Activated CD8-positive, alpha-beta memory T cell treated with anti-CD3 and anti-CD28 coated beads for 36 hours (primary cell): Measurements from ENCODE around the gene RBMXL3. TPM values are rescaled to one million over a fixed set of nuclear protein-coding genes. Genes with fewer than 3 reads are reported as not detected.
"Not testable (repeated sequence)": the region's sequence is repeated elsewhere in the genome, so short reads cannot be mapped to it uniquely, and the experiment has no call there.

Experiments used
- CTCF ChIA-PET: fragments of 350-600 bp; sonication (Branson Sonifier 250); formaldehyde crosslinking; loops from one replicate; lab custom pipeline; 2021; ENCODE audit warnings: antibody characterized with exemption; lab: Charles Lee
- POLR2A ChIA-PET: fragments of 350-600 bp; sonication (Branson Sonifier 250); formaldehyde crosslinking; loops from one replicate; lab custom pipeline; 2021; ENCODE audit warnings: antibody characterized with exemption; lab: Charles Lee
- total RNA-seq, 2 experiments: library from RNA; stranded (reverse); gene quantifications; one replicate each; pipeline ENCODE4 v1.2.3, GENCODE V29; 2021

The RBMXL3 gene
- not detected for total RNA-seq

DNA sequence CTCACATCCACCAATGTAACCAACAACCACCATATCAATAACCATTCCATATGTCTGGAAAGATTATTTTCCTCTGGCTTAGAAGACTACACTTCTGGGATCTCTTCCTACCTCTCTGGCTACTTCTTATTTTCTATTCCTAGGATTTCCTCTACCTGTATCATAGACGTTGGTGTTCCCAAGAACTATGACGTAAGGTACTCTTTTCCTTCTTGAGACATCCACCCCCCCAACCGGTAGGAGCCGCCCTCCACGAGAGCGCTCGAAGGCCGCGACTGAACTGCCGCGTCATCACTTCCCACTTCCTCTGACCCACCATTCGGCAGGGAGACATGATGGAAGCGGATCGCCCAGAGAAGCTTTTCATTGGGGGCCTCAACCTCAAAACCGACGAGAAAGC is at the start of gene RBMXL3:
Gene RBMXL3 (plus strand): TSS at position 301 of the 400 bp plus-strand sequence. CDS start 32 bp downstream, at position 333.
- POLR2A ChIA-PET = no interaction called here
- CTCF ChIA-PET = no interaction called here

DNA sequence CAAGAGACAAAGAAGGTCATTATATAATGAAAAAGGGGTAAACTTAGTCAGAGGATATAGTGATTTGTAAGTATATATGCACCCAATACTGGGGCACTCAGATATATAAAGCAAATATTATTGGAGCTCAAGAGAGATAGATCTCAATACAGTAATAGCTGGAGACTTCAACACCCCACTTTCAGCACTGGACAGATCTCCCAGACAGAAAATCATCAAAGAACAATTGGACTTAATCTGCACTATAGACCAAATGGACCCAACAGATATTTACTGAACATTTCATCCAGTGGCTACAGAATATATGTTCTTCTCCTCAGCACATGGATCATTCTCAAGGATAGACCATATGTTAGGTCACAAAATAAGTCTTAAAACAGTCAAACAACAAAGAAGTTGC is 47.2 kb upstream of the RBMXL3 start:
- POLR2A ChIA-PET = no interaction called here
- CTCF ChIA-PET = no interaction called here

DNA sequence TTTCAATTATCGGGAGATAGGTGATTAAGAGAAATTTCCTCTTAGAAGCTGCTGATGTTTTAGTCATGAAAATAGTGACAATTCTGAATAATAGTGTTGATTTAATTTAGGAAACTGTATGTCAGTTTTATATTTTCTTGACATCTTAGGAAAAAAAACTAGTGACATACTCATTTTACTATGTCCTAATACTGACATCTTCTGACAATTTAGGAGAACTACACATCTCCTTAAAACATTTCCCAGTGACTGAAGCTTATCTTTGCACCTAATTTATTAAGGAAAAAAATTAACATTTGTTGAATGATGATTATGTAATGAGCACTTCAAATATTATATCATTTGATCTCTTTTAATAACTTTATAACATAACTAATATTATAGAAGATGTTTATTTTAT is 42.0 kb upstream of the RBMXL3 start:
- ChIA-PET CTCF (no interaction called here), POLR2A (no interaction called here)

DNA sequence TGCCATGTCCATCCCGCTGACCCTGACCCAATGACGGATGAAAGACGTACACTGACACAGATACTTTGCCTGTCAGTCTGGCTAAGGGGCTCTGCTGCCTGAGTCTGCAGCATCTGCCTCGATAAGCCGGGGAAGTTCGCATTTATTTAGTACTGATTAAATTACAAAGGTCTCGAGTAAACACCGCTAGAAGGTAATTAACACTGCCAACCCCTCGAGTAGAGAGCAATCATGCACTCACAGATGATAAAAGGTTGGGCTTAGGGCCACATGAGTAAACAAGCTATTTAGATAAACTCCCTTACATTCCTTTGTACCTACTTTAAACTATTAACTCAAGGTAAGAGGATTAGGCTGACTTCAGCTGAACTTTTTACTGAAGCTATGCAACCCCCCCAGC is 16.0 kb upstream of the RBMXL3 start:
- CTCF ChIA-PET = no interaction called here
- POLR2A ChIA-PET = no interaction called here

DNA sequence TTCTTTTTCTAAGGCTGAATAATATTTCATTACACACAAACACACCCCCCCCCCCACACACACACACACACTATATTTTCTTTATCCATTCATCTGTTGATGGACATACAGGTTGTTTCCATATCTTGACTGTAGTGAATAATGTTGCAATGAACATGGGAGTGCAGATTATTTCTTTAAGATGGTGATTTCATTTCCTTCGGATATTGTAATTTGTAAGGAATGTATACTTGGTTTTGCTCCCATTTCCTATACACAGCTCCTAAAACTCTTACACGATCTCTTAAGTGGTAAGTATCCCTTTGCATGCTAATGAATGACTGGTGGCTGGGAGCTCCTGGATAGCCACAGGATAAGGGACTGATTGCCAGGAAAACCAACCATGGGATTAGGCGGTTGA is 14.7 kb upstream of the RBMXL3 start:
- POLR2A ChIA-PET = no interaction called here

DNA sequence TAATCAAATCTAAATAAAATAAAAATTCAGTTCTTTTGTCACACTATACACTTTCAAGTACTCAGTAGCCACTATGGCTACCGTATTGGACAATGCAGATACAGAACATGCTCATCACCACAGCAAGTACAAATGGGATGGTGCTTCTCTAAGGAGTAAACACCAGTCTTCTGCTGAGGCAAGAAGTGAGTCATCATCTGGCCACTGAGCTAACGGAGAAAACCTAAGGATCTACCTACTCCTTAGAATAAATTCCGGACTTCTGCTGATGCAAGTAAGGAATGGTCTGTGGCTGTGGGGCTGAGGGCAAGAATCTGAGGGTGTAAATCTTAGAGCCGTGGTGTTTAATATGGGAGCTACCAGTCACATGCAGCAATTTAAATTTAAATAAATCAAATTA is 11.3 kb upstream of the RBMXL3 start:
- POLR2A ChIA-PET = no interaction called here
- CTCF ChIA-PET = no interaction called here

More for the DNA sequence above, 14.7 kb upstream of the RBMXL3 start:
- CTCF ChIA-PET = no interaction called here

DNA sequence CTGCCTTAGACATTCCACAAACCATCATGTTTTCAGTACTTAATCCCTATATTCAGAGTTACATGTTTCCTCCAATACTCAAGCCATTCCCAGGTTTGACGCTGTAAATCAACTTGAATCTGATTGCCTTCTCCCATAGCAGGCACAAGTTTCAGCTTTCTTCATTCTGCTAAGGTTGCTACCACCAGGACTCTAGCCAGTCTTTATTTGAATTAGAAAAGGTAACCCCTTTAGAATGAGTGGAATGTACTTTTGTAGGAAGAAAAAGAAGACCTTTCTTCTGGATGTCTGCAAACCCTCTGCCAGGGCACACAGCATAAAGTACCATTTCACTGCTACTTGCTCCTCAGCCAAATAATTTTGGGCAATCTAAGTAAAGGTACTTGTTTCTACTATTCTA is 10.7 kb upstream of the RBMXL3 start:
- POLR2A ChIA-PET = no interaction called here
- CTCF ChIA-PET = no interaction called here

DNA sequence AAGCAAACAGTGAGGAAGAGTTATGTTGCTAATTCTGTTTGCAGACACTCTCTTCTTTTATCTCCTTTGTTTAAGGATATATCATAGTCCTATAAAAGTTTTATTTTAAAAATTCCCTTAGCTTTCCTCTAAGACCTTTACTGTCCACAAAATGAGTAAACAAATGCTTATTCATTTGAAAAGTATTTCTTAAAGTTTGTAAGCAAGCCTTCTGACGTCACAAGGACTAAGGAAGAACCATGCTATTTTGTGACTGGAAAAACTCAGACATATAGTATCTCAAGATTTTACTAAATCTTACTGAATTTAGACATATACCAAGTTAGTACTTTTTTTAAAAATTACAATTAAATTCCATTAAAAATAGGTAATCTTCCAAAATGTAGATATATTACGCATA is 5.2 kb upstream of the RBMXL3 start:
- ChIA-PET CTCF (no interaction called here), POLR2A (no interaction called here)

DNA sequence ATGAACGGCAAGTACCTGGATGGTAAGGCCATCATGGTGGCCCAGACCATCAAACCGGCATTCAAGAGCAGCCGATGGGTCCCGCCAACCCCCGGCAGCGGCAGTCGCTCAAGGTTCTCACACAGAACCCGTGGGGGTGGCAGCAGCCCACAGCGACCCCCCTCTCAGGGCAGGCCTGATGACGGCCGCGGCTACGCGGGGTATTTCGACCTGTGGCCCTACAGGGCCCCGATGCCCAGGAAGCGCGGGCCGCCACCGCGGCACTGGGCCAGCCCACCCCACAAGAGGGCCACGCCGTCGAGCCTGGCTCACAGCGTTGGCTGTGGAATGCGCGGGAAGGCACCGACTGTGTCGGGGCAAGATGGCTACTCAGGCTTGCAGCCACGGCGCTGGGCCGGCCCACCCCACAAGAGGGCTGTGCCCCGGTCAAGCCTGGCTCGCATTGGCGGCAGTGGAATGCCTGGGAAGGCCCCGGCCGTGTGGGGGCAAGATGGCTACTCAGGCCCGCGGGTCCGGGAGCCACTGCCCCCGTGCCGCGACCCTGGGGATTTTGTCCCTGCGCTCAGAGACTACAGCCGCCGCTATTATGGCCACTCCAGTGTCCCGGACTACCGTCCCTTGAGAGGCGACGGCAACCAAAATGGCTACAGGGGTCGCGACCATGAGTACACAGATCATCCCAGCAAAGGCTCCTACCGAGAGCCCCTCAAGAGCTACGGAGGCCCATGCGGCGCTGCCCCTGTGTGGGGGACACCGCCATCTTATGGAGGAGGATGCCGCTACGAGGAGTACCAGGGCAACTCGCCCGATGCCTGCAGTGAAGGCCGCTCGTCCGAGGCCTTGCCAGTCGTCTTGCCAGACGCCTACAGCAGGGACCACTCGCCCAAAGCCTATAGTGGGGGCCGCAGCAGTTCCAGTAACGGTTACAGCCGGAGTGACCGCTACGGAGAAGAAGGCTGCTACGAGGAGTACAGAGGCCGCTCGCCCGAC is 731 bp downstream of the RBMXL3 start:
- POLR2A ChIA-PET = no interaction called here
- CTCF ChIA-PET = no interaction called here

DNA sequence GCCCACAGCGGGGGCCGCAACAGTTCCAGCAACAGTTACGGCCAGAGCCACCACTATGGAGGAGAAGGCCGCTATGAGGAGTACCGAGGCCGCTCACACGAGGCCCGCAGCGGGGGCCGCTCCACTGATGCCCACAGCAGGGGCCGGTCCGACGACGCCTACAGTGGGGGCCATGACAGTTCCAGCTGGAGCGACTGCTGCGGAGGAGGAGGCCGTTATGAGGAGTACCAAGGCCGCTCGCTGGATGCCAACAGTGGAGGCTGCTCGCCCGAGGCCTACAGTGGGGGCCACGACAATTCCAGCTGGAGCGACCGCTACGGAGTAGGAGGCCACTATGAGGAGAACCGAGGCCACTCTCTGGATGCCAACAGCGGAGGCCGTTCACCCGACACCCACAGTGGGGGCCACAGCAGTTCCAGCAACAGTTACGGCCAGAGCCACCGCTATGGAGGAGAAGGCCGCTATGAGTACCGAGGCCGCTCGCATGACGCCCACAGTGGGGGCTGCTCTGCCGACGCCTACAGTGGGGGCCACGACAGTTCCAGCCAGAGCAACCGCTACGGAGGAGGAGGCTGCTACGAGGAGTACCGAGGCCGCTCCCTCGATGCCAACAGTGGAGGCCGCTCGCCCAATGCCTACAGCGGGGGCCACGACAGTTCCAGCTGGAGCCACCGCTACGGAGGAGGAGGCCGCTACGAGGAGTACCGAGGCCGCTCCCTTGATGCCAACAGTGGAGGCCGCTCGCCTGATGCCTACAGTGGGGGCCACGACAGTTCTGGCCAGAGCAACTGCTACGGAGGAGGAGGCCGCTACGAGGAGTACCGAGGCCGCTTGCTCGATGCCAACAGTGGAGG is 1.7 kb downstream of the RBMXL3 start:
- POLR2A ChIA-PET = no interaction called here

DNA sequence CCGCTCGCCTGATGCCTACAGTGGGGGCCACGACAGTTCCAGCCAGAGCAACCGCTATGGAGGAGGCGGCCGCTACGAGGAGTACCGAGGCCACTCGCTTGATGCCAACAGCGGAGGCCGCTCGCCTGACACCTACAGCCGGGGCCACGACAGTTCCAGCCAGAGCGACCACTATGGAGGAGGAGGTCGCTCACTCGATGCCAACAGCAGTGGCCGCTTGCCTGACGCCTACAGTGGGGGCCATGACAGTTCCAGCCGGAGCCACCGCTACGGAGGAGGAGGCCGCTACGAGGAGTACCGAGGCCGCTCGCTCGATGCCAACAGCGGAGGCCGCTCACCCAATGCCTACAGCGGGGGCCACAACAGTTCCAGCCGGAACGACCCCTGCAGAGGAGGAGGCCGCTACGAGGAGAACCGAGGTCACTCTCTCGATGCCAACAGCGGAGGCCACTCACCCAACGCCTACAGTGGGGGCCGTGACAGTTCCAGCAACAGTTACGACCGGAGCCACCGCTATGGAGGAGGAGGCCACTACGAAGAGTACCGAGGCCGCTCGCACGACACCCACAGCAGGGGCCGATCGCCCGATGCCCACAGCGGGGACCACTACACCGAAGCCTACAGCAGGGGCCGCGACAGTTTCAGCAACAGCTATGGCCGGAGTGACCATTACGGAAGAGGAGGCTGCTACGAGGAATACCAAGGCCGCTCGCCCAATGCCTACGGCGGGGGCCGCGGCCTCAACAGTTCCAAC is 2.5 kb downstream of the RBMXL3 start:
- CTCF ChIA-PET = no interaction called here
- POLR2A ChIA-PET = no interaction called here

More for the DNA sequence above, 1.7 kb downstream of the RBMXL3 start:
- CTCF ChIA-PET = no interaction called here

DNA sequence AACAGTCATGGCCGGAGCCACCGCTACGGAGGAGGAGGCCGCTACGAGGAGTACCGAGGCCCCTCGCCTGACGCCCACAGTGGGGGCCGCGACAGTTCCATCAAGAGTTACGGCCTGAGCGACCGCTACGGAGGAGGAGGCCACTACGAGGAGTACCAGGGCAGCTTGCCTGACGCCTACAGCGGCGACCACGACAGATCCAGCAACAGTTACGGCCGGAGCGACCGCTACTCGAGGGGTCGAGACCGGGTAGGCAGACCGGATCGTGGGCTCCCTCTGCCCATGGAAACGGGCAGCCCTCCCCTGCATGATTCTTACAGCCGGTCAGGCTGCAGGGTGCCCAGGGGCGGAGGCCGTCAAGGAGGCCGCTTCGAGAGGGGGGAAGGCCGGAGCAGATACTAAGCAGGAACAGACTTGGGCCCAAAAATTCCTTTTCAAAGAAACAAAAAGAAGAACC is 3.1 kb downstream of the RBMXL3 start:
- CTCF ChIA-PET = no interaction called here
- POLR2A ChIA-PET = no interaction called here

DNA sequence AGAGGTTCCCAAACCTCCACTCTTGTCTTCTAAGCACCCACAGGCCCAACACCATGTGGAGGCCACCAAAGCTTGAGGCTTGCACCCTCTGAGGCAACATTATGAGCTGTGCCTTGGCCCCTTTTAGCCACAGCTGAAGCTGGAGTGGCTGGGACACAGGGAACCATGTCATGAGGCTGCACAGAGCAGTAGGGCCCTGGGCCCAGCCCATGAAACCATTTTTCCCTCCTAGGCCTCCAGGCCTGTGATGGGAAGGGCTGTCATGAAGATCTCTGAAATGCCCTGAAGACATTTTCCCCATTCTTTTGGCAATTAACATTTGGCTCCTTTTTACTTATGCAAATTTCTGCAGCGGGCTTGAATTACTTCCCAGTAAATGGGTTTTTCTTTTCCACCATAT is 14.8 kb downstream of the RBMXL3 start:
- ChIA-PET POLR2A (no interaction called here), CTCF (no interaction called here)

DNA sequence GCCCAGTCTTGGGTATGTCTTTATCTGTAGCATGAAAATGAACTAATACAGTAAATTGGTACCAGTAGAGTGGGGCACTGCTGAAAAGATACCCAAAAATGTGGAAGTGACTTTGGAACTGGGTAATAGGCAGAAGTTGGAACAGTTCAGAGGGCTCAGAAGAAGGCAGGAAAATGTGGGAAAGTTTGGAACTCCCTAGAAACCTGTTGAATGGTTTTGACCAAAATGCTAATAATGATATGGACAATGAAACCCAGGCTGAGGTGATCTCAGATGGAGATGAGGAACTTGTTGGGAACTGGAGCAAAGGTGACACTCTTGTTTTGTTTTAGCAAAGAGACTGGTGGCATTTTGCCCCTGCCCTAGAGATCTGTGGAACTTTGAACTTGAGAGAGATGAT is 20.3 kb downstream of the RBMXL3 start:
- CTCF ChIA-PET, POLR2A ChIA-PET: not testable (repeated sequence)

DNA sequence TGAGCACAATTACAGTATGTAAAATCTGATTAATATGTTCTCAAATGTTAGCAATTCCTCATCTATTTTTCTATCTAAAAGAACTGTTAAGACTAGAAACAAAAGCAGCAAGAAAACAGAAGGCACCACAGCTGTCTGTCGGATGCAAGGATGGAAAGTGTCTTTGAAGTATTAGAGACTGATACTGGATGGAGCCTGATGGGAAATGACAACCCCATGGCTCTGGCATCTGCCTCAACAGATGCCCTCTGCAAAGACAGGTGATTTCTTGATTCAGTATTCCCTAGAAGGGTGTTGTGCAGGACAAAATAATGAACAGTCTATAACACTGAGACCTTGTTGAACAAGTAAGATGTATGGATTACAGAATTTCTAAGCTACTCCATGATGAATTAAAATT is 24.9 kb downstream of the RBMXL3 start:
- ChIA-PET POLR2A (no interaction called here), CTCF (no interaction called here)

DNA sequence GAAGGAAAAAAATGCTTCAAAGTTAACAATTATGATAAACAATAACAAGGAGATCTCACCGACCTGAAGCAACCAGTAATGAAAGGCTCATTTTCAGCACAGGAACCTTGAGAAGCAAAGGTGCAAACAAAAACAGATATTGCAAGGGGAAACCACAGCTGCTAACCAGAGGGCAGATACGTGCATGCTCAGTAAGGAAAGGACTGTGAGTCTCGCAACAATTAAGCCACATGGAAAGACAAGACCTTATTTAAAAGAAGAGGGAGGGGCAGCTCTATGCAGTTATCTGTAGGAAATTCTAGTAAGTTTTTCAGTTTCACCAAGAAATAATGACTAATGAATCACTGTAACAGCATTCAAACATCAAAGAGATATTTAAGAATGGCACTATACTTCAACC is 25.4 kb downstream of the RBMXL3 start:
- POLR2A ChIA-PET = no interaction called here
- CTCF ChIA-PET = no interaction called here

DNA sequence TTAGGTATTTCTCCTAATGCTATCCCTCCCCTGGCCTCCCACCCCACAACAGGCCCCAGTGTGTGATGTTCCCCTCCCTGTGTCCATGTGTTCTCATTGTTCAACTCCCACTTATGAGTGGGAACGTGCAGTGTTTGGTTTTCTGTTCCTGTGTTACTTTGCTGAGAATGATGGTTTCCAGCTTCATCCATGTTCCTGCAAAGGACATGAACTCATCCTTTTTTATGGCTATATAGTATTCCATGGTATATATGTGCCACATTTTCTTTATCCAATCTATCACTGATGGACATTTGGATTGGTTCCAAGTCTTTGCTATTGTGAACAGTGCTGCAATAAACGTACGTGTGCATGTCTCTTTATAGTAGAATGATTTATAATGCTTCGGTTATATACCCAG is 28.1 kb downstream of the RBMXL3 start:
- POLR2A ChIA-PET, CTCF ChIA-PET: not testable (repeated sequence)

DNA sequence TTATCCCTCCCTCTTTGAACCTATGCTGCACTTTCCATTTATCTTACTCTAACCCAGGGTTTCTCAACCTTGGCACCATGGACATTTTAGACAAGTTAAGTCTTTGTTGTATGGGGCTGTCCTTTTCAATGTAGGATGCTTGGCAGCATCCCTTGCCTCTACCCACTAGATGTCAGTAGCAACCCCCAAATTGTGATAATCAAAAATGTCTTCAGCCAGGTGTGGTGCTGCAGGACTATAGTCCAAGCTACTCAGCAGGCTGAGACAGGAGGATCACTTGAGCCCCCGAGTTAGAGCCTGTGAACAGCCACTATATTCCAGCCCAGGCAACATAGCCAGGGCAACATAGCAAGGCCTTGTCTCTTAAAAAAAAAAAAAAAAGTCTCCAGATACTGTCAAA is 37.7 kb downstream of the RBMXL3 start:
- POLR2A ChIA-PET = no interaction called here
- CTCF ChIA-PET = no interaction called here

DNA sequence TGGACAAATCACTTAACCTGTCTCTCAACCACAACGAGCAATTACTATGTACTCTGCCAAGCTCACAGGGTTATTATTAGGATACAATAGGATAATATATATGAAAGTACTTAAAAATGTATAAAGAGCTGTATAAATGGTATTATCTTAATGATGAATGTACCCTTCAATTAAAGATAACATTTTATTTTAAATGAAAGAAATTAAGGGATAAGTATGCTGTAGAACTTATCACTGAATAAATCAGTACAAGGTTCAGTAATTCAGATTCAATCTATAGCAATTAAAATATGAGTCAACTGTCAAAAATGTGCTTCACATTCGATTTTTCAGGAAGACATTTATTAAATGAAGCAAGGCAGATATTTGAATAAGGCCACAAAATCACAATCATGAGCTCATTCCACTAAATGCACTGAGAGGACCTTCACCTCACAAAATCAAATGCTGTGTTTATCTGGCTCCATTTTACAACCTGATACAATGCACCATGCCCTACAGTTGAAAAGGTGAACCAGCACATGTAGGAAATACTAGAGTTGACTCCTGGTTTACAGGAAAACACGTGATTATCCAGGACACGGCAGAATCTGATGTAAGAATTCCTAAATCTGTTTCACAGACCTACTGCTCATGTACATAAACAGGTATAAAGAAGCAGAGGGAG is 40.3 kb downstream of the RBMXL3 start:
- CTCF ChIA-PET = no interaction called here
- POLR2A ChIA-PET = no interaction called here
